GM23338 (cell line): ENCODE measurements around the gene MYL6. TPM values are rescaled to one million over a fixed set of nuclear protein-coding genes. Genes with fewer than 3 reads are reported as not detected.

Experiments
- ATAC-seq: fragments of 200-7000 bp; cut with Tn5 transposase; 3 replicates; pipeline ENCODE4 v1.9.1; 2020
- DNase-seq: peaks from one replicate; pipeline ENCODE4 v3.0.0-alpha.2; 2015; ENCODE audit warnings: low spot score
- H2AFZ ChIP-seq: fragments of 200-600 bp; sonication (generic); 2 replicates; pipeline ENCODE4 v1.8.0; 2016; ENCODE audit warnings: antibody characterized with exemption, mild to moderate bottlenecking, moderate library complexity
- H3F3A ChIP-seq: fragments of 200-600 bp; sonication (generic); replicated peaks from 2 replicates; pipeline ENCODE4 v1.8.0; 2017; ENCODE audit warnings: antibody characterized with exemption, mixed run types, low read depth
- H3K27ac ChIP-seq: fragments of 200-600 bp; sonication (generic); 2 replicates; pipeline ENCODE4 v1.6.1; 2016; ENCODE audit warnings: low read depth
- H3K27me3 ChIP-seq: fragments of 200-600 bp; sonication (generic); 2 replicates; pipeline ENCODE4 v1.8.0; 2016; ENCODE audit warnings: mild to moderate bottlenecking, mixed run types, moderate library complexity; ENCODE audit not compliant: insufficient read depth
- H3K36me3 ChIP-seq: fragments of 200-600 bp; sonication (generic); 2 replicates; pipeline ENCODE4 v1.8.0; 2016; ENCODE audit warnings: mild to moderate bottlenecking; ENCODE audit not compliant: insufficient read depth
- H3K4me1 ChIP-seq: fragments of 200-600 bp; sonication (generic); 2 replicates; pipeline ENCODE4 v1.8.0; 2016; ENCODE audit warnings: mild to moderate bottlenecking, moderate library complexity; ENCODE audit not compliant: insufficient read depth
- H3K4me2 ChIP-seq: fragments of 200-600 bp; sonication (generic); 2 replicates; pipeline ENCODE4 v1.7.1; 2017; ENCODE audit warnings: mixed run types
- H3K4me3 ChIP-seq: fragments of 200-600 bp; sonication (generic); 2 replicates; pipeline ENCODE4 v1.6.1; 2016; ENCODE audit warnings: mixed run types
- H3K79me2 ChIP-seq: fragments of 200-600 bp; sonication (generic); replicated peaks from 2 replicates; pipeline ENCODE4 v1.8.0; 2017; ENCODE audit warnings: mild to moderate bottlenecking; ENCODE audit not compliant: insufficient read depth
- H3K9me2 ChIP-seq: fragments of 200-600 bp; sonication (generic); 2 replicates; pipeline ENCODE4 v1.8.0; 2017; ENCODE audit not compliant: insufficient read depth
- H4K20me1 ChIP-seq: fragments of 200-600 bp; sonication (generic); replicated peaks from 2 replicates; pipeline ENCODE4 v1.8.0; 2017; ENCODE audit warnings: mild to moderate bottlenecking; ENCODE audit not compliant: insufficient read depth
- H3K27ac Mint-ChIP-seq: 2 replicates; pipeline ENCODE4 v1.8.0; 2020; ENCODE audit warnings: inconsistent platforms, mild to moderate bottlenecking, moderate library complexity, mixed read lengths
- H3K27me3 Mint-ChIP-seq: 3 replicates; pipeline ENCODE4 v1.8.0; 2022; ENCODE audit warnings: low read depth, mild to moderate bottlenecking, moderate library complexity, mixed read lengths, inconsistent platforms; ENCODE audit not compliant: insufficient read depth, poor library complexity
- H3K36me3 Mint-ChIP-seq: 3 replicates; pipeline ENCODE4 v1.8.0; 2021; ENCODE audit warnings: low read depth, mild to moderate bottlenecking, inconsistent platforms, moderate library complexity, mixed read lengths
- H3K4me1 Mint-ChIP-seq: 3 replicates; pipeline ENCODE4 v1.8.0; 2020; ENCODE audit warnings: mild to moderate bottlenecking, inconsistent platforms, mixed read lengths
- H3K4me3 Mint-ChIP-seq: 3 replicates; pipeline ENCODE4 v1.8.0; 2021; ENCODE audit warnings: moderate library complexity, mild to moderate bottlenecking, inconsistent platforms, mixed read lengths
- H3K9me3 Mint-ChIP-seq: 3 replicates; pipeline ENCODE4 v1.8.0; 2020; ENCODE audit warnings: moderate library complexity, mild to moderate bottlenecking, inconsistent platforms, mixed read lengths
- CREB1 ChIP-seq: fragments of 250-450 bp; sonication (Bioruptor Pico); IDR thresholded peaks from 2 replicates; pipeline ENCODE4 v1.5.0; 2020; ENCODE audit warnings: low read depth, mild to moderate bottlenecking, moderate library complexity
- EZH2 ChIP-seq: fragments of 200-600 bp; sonication (generic); IDR thresholded peaks from one replicate; pipeline ENCODE4 v1.8.0; 2017; ENCODE audit warnings: antibody characterized with exemption, mild to moderate bottlenecking, low read depth; ENCODE audit not compliant: unreplicated experiment
- EZH2phosphoT487 ChIP-seq: fragments of 200-600 bp; sonication (generic); IDR thresholded peaks from one replicate; pipeline ENCODE4 v1.8.1; 2018; ENCODE audit warnings: antibody characterized with exemption; ENCODE audit not compliant: unreplicated experiment
- JUNB ChIP-seq: IDR thresholded peaks from one replicate; pipeline ENCODE4 v1.6.1; 2016; ENCODE audit warnings: antibody characterized with exemption; ENCODE audit not compliant: unreplicated experiment
- POLR2AphosphoS5 ChIP-seq: IDR thresholded peaks from 2 replicates; pipeline ENCODE4 v1.6.1; 2016; ENCODE audit warnings: antibody characterized with exemption, low read depth
- ZNF331 ChIP-seq: fragments of 250-450 bp; sonication (Bioruptor Pico); IDR thresholded peaks from 2 replicates; pipeline ENCODE4 v1.5.0; 2020; ENCODE audit warnings: low read depth, mild to moderate bottlenecking, moderate library complexity
- polyA plus RNA-seq: library from polyadenylated mRNA; unstranded; fragments of >200 nt; fragmentation: Nextera tagmentation; extraction: Ambion mirVana; gene quantifications from 2 replicates; pipeline ENCODE4 v1.2.1, GENCODE V29; 2016
- total RNA-seq: library from RNA; depleted of rRNA; stranded (reverse); fragments of >200 nt; shearing (Covaris generic); gene quantifications from 2 replicates; pipeline ENCODE4 v1.2.3, GENCODE V29; 2014
- TF ChIP-seq, protein P1 (sequence below), 2 experiments: fragments of 200-600 bp in 1 of 2; sonication (generic) in 1 of 2; conservative IDR thresholded peaks; 2 replicates each; pipeline versions ENCODE4 v1.5.1 to v1.6.1; 2016 to 2017; ENCODE audit warnings: antibody characterized with exemption in 2 of 2, low read depth in 2 of 2, mild to moderate bottlenecking in 2 of 2, moderate library complexity in 1 of 2
- TF ChIP-seq, protein P2 (sequence below): IDR thresholded peaks from one replicate; pipeline ENCODE4 v1.6.1; 2018; ENCODE audit warnings: antibody characterized with exemption; ENCODE audit not compliant: unreplicated experiment
- TF ChIP-seq, protein P3 (sequence below): fragments of 250-450 bp; sonication (Bioruptor Pico); IDR thresholded peaks from 2 replicates; pipeline ENCODE4 v1.5.0; 2020; ENCODE audit warnings: mild to moderate bottlenecking, moderate library complexity

MYL6 gene
- total and polyA plus RNA-seq, 2 experiments from 2014 or later = 1,092 to 1,545 TPM

DNA sequence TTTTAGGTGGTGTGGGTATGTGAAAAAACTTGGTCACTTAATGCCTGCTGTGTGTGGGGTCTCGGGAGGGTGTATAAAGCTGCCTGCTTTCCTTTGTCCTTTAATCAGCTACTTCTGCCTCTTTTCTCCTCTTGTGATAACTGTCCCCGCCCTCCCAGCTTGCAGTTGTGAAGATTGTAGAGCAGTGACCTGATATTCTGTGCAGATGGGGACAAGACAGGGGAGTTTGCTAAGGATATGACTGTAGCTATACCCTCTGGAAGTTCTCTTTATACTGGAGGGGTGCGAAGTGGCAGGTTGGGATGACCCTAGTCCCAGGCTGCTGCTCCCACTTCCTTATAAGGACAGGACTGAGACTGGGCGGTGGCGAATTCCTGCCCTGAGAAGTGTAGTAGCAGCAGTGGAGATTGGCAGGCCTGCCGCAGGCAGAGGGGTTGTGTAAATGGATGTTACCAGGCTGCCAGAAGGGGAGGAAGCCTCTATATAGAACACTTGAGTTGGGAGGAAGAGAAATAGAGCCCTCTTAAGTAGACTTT is 835 bp downstream of the MYL6 start (continued):
- TF ChIP-seq, protein P1, sequence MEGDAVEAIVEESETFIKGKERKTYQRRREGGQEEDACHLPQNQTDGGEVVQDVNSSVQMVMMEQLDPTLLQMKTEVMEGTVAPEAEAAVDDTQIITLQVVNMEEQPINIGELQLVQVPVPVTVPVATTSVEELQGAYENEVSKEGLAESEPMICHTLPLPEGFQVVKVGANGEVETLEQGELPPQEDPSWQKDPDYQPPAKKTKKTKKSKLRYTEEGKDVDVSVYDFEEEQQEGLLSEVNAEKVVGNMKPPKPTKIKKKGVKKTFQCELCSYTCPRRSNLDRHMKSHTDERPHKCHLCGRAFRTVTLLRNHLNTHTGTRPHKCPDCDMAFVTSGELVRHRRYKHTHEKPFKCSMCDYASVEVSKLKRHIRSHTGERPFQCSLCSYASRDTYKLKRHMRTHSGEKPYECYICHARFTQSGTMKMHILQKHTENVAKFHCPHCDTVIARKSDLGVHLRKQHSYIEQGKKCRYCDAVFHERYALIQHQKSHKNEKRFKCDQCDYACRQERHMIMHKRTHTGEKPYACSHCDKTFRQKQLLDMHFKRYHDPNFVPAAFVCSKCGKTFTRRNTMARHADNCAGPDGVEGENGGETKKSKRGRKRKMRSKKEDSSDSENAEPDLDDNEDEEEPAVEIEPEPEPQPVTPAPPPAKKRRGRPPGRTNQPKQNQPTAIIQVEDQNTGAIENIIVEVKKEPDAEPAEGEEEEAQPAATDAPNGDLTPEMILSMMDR (conservative IDR thresholded peaks at IDR 0.05; ENCODE audit: low read depth in 2 of 2) = no peak
- TF ChIP-seq CREB1 (CRISPR knock-in tag) = no peak
- TF ChIP-seq EZH2phosphoT487 = no peak

DNA sequence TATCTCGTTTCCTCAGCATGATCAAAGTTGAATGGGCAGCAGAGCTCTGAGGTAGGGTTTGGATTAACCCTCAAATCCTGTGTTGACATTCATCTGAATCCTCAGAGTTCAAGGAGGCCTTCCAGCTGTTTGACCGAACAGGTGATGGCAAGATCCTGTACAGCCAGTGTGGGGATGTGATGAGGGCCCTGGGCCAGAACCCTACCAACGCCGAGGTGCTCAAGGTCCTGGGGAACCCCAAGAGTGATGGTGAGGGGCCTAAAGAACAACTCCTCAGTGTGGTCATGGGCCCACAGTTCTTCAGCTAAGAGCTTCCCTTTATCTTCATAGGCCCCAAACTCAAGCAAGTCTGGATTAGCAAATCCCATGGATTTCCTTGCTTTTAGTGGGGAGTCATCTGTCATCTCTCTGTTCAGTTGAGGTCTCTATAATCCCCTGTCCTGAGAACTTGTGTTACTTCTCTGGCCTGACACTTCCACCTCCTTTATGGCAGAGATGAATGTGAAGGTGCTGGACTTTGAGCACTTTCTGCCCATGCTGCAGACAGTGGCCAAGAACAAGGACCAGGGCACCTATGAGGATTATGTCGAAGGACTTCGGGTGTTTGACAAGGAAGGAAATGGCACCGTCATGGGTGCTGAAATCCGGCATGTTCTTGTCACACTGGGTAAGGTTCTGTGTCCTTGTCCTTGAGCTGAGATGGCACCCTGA is 1.5 kb downstream of the MYL6 start:
- H3K36me3 Mint-ChIP-seq = peaks cover 82% of the 10 kb centered on the region
- TF ChIP-seq, protein P1 (conservative IDR thresholded peaks at IDR 0.05; ENCODE audit: low read depth in 2 of 2) = no peak
- TF ChIP-seq JUNB (no peak), EZH2 (no peak), ZNF331 (CRISPR knock-in tag) (no peak), CREB1 (CRISPR knock-in tag) (no peak), POLR2AphosphoS5 (no peak; the same call in 1 of the 2 replicates)
- TF ChIP-seq, protein P2, sequence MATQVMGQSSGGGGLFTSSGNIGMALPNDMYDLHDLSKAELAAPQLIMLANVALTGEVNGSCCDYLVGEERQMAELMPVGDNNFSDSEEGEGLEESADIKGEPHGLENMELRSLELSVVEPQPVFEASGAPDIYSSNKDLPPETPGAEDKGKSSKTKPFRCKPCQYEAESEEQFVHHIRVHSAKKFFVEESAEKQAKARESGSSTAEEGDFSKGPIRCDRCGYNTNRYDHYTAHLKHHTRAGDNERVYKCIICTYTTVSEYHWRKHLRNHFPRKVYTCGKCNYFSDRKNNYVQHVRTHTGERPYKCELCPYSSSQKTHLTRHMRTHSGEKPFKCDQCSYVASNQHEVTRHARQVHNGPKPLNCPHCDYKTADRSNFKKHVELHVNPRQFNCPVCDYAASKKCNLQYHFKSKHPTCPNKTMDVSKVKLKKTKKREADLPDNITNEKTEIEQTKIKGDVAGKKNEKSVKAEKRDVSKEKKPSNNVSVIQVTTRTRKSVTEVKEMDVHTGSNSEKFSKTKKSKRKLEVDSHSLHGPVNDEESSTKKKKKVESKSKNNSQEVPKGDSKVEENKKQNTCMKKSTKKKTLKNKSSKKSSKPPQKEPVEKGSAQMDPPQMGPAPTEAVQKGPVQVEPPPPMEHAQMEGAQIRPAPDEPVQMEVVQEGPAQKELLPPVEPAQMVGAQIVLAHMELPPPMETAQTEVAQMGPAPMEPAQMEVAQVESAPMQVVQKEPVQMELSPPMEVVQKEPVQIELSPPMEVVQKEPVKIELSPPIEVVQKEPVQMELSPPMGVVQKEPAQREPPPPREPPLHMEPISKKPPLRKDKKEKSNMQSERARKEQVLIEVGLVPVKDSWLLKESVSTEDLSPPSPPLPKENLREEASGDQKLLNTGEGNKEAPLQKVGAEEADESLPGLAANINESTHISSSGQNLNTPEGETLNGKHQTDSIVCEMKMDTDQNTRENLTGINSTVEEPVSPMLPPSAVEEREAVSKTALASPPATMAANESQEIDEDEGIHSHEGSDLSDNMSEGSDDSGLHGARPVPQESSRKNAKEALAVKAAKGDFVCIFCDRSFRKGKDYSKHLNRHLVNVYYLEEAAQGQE = no peak
- TF ChIP-seq, protein P3, sequence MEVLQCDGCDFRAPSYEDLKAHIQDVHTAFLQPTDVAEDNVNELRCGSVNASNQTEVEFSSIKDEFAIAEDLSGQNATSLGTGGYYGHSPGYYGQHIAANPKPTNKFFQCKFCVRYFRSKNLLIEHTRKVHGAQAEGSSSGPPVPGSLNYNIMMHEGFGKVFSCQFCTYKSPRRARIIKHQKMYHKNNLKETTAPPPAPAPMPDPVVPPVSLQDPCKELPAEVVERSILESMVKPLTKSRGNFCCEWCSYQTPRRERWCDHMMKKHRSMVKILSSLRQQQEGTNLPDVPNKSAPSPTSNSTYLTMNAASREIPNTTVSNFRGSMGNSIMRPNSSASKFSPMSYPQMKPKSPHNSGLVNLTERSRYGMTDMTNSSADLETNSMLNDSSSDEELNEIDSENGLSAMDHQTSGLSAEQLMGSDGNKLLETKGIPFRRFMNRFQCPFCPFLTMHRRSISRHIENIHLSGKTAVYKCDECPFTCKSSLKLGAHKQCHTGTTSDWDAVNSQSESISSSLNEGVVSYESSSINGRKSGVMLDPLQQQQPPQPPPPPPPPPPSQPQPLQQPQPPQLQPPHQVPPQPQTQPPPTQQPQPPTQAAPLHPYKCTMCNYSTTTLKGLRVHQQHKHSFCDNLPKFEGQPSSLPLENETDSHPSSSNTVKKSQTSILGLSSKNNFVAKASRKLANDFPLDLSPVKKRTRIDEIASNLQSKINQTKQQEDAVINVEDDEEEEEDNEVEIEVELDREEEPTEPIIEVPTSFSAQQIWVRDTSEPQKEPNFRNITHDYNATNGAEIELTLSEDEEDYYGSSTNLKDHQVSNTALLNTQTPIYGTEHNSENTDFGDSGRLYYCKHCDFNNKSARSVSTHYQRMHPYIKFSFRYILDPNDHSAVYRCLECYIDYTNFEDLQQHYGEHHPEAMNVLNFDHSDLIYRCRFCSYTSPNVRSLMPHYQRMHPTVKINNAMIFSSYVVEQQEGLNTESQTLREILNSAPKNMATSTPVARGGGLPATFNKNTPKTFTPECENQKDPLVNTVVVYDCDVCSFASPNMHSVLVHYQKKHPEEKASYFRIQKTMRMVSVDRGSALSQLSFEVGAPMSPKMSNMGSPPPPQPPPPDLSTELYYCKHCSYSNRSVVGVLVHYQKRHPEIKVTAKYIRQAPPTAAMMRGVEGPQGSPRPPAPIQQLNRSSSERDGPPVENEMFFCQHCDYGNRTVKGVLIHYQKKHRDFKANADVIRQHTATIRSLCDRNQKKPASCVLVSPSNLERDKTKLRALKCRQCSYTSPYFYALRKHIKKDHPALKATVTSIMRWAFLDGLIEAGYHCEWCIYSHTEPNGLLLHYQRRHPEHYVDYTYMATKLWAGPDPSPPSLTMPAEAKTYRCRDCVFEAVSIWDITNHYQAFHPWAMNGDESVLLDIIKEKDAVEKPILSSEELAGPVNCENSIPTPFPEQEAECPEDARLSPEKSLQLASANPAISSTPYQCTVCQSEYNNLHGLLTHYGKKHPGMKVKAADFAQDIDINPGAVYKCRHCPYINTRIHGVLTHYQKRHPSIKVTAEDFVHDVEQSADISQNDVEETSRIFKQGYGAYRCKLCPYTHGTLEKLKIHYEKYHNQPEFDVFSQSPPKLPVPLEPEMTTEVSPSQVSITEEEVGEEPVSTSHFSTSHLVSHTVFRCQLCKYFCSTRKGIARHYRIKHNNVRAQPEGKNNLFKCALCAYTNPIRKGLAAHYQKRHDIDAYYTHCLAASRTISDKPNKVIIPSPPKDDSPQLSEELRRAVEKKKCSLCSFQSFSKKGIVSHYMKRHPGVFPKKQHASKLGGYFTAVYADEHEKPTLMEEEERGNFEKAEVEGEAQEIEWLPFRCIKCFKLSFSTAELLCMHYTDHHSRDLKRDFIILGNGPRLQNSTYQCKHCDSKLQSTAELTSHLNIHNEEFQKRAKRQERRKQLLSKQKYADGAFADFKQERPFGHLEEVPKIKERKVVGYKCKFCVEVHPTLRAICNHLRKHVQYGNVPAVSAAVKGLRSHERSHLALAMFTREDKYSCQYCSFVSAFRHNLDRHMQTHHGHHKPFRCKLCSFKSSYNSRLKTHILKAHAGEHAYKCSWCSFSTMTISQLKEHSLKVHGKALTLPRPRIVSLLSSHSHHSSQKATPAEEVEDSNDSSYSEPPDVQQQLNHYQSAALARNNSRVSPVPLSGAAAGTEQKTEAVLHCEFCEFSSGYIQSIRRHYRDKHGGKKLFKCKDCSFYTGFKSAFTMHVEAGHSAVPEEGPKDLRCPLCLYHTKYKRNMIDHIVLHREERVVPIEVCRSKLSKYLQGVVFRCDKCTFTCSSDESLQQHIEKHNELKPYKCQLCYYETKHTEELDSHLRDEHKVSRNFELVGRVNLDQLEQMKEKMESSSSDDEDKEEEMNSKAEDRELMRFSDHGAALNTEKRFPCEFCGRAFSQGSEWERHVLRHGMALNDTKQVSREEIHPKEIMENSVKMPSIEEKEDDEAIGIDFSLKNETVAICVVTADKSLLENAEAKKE (CRISPR knock-in tag) = no peak

More for the DNA sequence above, 1.5 kb downstream of the MYL6 start:
- peaks cover 40% of the 10 kb centered on the region for H3K36me3 ChIP-seq
- no peaks in the 10 kb centered on the region for H3K27me3 ChIP-seq
- H3K27ac ChIP-seq = peak overlapping the region; percentile 98
- Mint-ChIP-seq H3K27ac (peak overlapping the region; percentile 99), H3K27me3 (peaks cover 54% of the 10 kb centered on the region), H3K9me3 (no peaks in the 10 kb centered on the region; the same call in none of the 3 replicates), H3K4me3 (peak overlapping the region; percentile 92), H3K4me1 (peaks cover 62% of the 10 kb centered on the region)
- H3K4me1 ChIP-seq = peaks cover 47% of the 10 kb centered on the region
- peak overlapping the region; percentile 91 for H3K4me2 ChIP-seq
- peak overlapping the region; percentile 84 for H3K4me3 ChIP-seq
- peaks cover 31% of the 10 kb centered on the region for H3K79me2 ChIP-seq
- DNase-seq (no peak), ATAC-seq (no peak)
- no peak overlapping the region for H2AFZ ChIP-seq
- H3F3A ChIP-seq = peaks cover 52% of the 10 kb centered on the region
- H3K9me2 ChIP-seq = no peaks in the 10 kb centered on the region
- peaks cover 17% of the 10 kb centered on the region for H4K20me1 ChIP-seq
